NCI-H1417 (cell line): Measurements from ENCODE around the gene CCPG1.
A peak's percentile ranks its signal among the peaks of the same experiment; 100 is the strongest.
"Not testable (repeated sequence)": the region's sequence is repeated elsewhere in the genome, so short reads cannot be mapped to it uniquely, and the experiment has no call there.

ENCODE experiments used
- DNase-seq, 3 experiments: peaks; one replicate each; lab custom pipeline; 2025; lab: John Stamatoyannopoulos, UW

Gene CCPG1

GRCh38 chr15:55408012-55408928 is at the start of gene CCPG1, which contains the start of gene PIERCE2:
CCPG1 (minus strand) TSS chr15:55408359; CDS start chr15:55389424, 18,935 bp downstream.
PIERCE2 (plus strand) TSS chr15:55408495; CDS start chr15:55408769, 274 bp downstream.
- DNase-seq = peak; percentile 85 to 95 (median 93)

- DNase-seq = peak in 2 of 3 experiments; percentile 5 to 44
These were observed 49.4 kb upstream of the CCPG1 start for GRCh38 chr15:55457401-55458022.

GRCh38 chr15:55447030-55447394 is 38.9 kb upstream of the CCPG1 start:
- DNase-seq = not testable (repeated sequence)

GRCh38 chr15:55446379-55447029 is 38.3 kb upstream of the CCPG1 start:
- DNase-seq = not testable (repeated sequence)

- not testable (repeated sequence) for DNase-seq
These were observed 37.8 kb upstream of the CCPG1 start for GRCh38 chr15:55445936-55446335.

- not testable (repeated sequence) for DNase-seq
These were observed 35.0 kb upstream of the CCPG1 start for GRCh38 chr15:55443141-55443540.

- DNase-seq = peak; percentile 4 to 58 (median 22)
These were observed 27.0 kb upstream of the CCPG1 start for GRCh38 chr15:55434989-55435825.

- DNase-seq = no peak
These were observed 13.9 kb upstream of the CCPG1 start for GRCh38 chr15:55422089-55422488.

GRCh38 chr15:55420171-55420866 is 12.2 kb upstream of the CCPG1 start:
- DNase-seq = no peak

- not testable (repeated sequence) for DNase-seq
These were observed 9.5 kb upstream of the CCPG1 start for GRCh38 chr15:55417678-55418077.

GRCh38 chr15:55408976-55409375 is 817 bp upstream of the CCPG1 start:
- DNase-seq = not testable (repeated sequence)

- peak in 1 of 3 experiments; percentile 77 for DNase-seq
These were observed 604 bp downstream of the CCPG1 start for GRCh38 chr15:55407498-55408011.

GRCh38 chr15:55403531-55403930 is 4.6 kb downstream of the CCPG1 start:
- DNase-seq = peak in 1 of 3 experiments; percentile 1

GRCh38 chr15:55402707-55403106 is 5.5 kb downstream of the CCPG1 start:
- no peak for DNase-seq

- no peak for DNase-seq
These were observed 6.3 kb downstream of the CCPG1 start for GRCh38 chr15:55401786-55402246.

- DNase-seq = not testable (repeated sequence)
These were observed 8.1 kb downstream of the CCPG1 start for GRCh38 chr15:55400050-55400449.

- no peak for DNase-seq
These were observed 9.9 kb downstream of the CCPG1 start for GRCh38 chr15:55398243-55398642.

GRCh38 chr15:55394694-55395093 is 13.5 kb downstream of the CCPG1 start:
- no peak for DNase-seq

GRCh38 chr15:55389264-55389607 is 18.9 kb downstream of the CCPG1 start:
- no peak for DNase-seq

GRCh38 chr15:55387027-55387426 is 21.1 kb downstream of the CCPG1 start:
- DNase-seq = no peak

GRCh38 chr15:55383687-55384086 is 24.5 kb downstream of the CCPG1 start:
- no peak for DNase-seq
